ENCODE measurements around the gene CPAMD8.

CPAMD8 gene

GRCh38 chr19:17073869-17074633 lies 47.4 kb upstream of the CPAMD8 start:
- Histone ChIP-seq H3K4me1 (ENCODE audit: insufficient read depth, poor library complexity, severe bottlenecking) (peaks cover 14% of the 10 kb centered on the region), H3K27me3 (ENCODE audit: insufficient read depth, poor library complexity, severe bottlenecking) (no peaks in the 10 kb centered on the region), H3K27ac (ENCODE audit: poor library complexity, severe bottlenecking) (peak overlapping the region; percentile 40), H3K4me3 (ENCODE audit: severe bottlenecking) (peak overlapping the region; percentile 80), H3K9me3 (ENCODE audit: severe bottlenecking) (no peaks in the 10 kb centered on the region), H3K36me3 (ENCODE audit: low read depth) (peaks cover 21% of the 10 kb centered on the region)
- TF ChIP-seq, protein P1, sequence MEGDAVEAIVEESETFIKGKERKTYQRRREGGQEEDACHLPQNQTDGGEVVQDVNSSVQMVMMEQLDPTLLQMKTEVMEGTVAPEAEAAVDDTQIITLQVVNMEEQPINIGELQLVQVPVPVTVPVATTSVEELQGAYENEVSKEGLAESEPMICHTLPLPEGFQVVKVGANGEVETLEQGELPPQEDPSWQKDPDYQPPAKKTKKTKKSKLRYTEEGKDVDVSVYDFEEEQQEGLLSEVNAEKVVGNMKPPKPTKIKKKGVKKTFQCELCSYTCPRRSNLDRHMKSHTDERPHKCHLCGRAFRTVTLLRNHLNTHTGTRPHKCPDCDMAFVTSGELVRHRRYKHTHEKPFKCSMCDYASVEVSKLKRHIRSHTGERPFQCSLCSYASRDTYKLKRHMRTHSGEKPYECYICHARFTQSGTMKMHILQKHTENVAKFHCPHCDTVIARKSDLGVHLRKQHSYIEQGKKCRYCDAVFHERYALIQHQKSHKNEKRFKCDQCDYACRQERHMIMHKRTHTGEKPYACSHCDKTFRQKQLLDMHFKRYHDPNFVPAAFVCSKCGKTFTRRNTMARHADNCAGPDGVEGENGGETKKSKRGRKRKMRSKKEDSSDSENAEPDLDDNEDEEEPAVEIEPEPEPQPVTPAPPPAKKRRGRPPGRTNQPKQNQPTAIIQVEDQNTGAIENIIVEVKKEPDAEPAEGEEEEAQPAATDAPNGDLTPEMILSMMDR (IDR thresholded peaks at IDR 0.05; ENCODE audit: poor library complexity, severe bottlenecking): no peak
- no peak for ATAC-seq (ENCODE audit: low read depth)
- DNase-seq (ENCODE audit: low spot score): no peak

- DNase-seq (ENCODE audit: low spot score): no peak
- no peak overlapping the region for H3K27ac ChIP-seq (ENCODE audit: poor library complexity, severe bottlenecking)
- H3K27me3 ChIP-seq (ENCODE audit: insufficient read depth, poor library complexity, severe bottlenecking): no peaks in the 10 kb centered on the region
- TF ChIP-seq, protein P1 (IDR thresholded peaks at IDR 0.05; ENCODE audit: poor library complexity, severe bottlenecking): no peak
- peaks cover 42% of the 10 kb centered on the region for H3K36me3 ChIP-seq (ENCODE audit: low read depth)
- ATAC-seq (ENCODE audit: low read depth): no peak
- no peak overlapping the region for H3K4me3 ChIP-seq (ENCODE audit: severe bottlenecking)
- H3K9me3 ChIP-seq (ENCODE audit: severe bottlenecking): no peaks in the 10 kb centered on the region
- H3K4me1 ChIP-seq (ENCODE audit: insufficient read depth, poor library complexity, severe bottlenecking): peaks cover 6% of the 10 kb centered on the region
These were observed 44.3 kb upstream of the CPAMD8 start for GRCh38 chr19:17070912-17071311.

DNA sequence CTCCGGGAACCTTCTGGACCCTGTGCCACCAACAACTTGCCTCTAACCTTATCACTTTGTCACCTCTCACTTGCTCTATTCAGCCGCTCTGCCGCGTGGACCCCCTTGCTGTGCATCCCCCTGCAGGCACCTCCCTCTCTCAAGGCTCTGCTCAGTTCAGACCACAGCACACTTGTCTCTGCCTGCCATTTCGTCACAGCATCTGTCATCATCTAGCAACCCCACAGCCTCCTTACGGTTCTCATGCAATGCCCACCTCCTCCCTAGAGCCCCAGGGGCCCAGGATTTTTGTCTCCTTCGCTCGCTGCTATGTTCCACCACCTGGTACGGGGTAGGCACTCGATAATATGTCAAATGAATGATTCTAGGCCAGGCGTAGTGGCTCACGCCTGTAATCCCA lies 43.8 kb upstream of the CPAMD8 start:
- Histone ChIP-seq H3K27me3 (ENCODE audit: insufficient read depth, poor library complexity, severe bottlenecking) (no peaks in the 10 kb centered on the region), H3K9me3 (ENCODE audit: severe bottlenecking) (no peaks in the 10 kb centered on the region), H3K4me1 (ENCODE audit: insufficient read depth, poor library complexity, severe bottlenecking) (peaks cover 6% of the 10 kb centered on the region), H3K4me3 (ENCODE audit: severe bottlenecking) (no peak overlapping the region), H3K27ac (ENCODE audit: poor library complexity, severe bottlenecking) (no peak overlapping the region), H3K36me3 (ENCODE audit: low read depth) (peaks cover 42% of the 10 kb centered on the region)
- no peak for DNase-seq (ENCODE audit: low spot score)
- TF ChIP-seq, protein P1 (IDR thresholded peaks at IDR 0.05; ENCODE audit: poor library complexity, severe bottlenecking): no peak
- ATAC-seq (ENCODE audit: low read depth): no peak

GRCh38 chr19:17069193-17069592 lies 42.6 kb upstream of the CPAMD8 start:
- H3K27ac ChIP-seq (ENCODE audit: poor library complexity, severe bottlenecking): no peak overlapping the region
- DNase-seq (ENCODE audit: low spot score): no peak
- TF ChIP-seq, protein P1 (IDR thresholded peaks at IDR 0.05; ENCODE audit: poor library complexity, severe bottlenecking): no peak
- no peak overlapping the region for H3K4me3 ChIP-seq (ENCODE audit: severe bottlenecking)
- ATAC-seq (ENCODE audit: low read depth): no peak
- peaks cover 6% of the 10 kb centered on the region for H3K4me1 ChIP-seq (ENCODE audit: insufficient read depth, poor library complexity, severe bottlenecking)
- H3K27me3 ChIP-seq (ENCODE audit: insufficient read depth, poor library complexity, severe bottlenecking): no peaks in the 10 kb centered on the region
- no peaks in the 10 kb centered on the region for H3K9me3 ChIP-seq (ENCODE audit: severe bottlenecking)
- H3K36me3 ChIP-seq (ENCODE audit: low read depth): peaks cover 51% of the 10 kb centered on the region

GRCh38 chr19:17063428-17063827 lies 36.8 kb upstream of the CPAMD8 start:
- no peaks in the 10 kb centered on the region for H3K27me3 ChIP-seq (ENCODE audit: insufficient read depth, poor library complexity, severe bottlenecking)
- ATAC-seq (ENCODE audit: low read depth) (no peak), DNase-seq (ENCODE audit: low spot score) (no peak)
- H3K36me3 ChIP-seq (ENCODE audit: low read depth): peaks cover 76% of the 10 kb centered on the region
- TF ChIP-seq, protein P1 (IDR thresholded peaks at IDR 0.05; ENCODE audit: poor library complexity, severe bottlenecking): no peak
- H3K4me3 ChIP-seq (ENCODE audit: severe bottlenecking): no peak overlapping the region
- H3K9me3 ChIP-seq (ENCODE audit: severe bottlenecking): no peaks in the 10 kb centered on the region
- H3K27ac ChIP-seq (ENCODE audit: poor library complexity, severe bottlenecking): no peak overlapping the region
- H3K4me1 ChIP-seq (ENCODE audit: insufficient read depth, poor library complexity, severe bottlenecking): no peaks in the 10 kb centered on the region
